Spleen (tissue), 7 donors: ENCODE results near the gene TMEM270.

ENCODE experiments used
- CTCF ChIP-seq, 11 experiments: fragments of 200-600 bp in 7 of 11; fragments of 450-650 bp in 4 of 11; sonication (generic) in 4 of 11; IDR thresholded peaks in 8 of 11; conservative IDR thresholded peaks in 3 of 11; 1 replicate in 7 of 11; 2 replicates in 4 of 11; pipeline versions ENCODE4 v1.4.0 to v1.8.0; 2016 to 2021; ENCODE audit warnings: antibody characterized with exemption in 11 of 11, inconsistent platforms in 4 of 11, mild to moderate bottlenecking in 1 of 11
- POLR2A ChIP-seq, 3 donors: fragments of 450-650 bp; IDR thresholded peaks; one replicate each; pipeline ENCODE4 v1.5.1; 2017; ENCODE audit warnings: antibody characterized with exemption in 3 of 3, mild to moderate bottlenecking in 1 of 3
- donor health status: DM: no; HTN: no; CAD: no; lungs with moderate emphysema.
- donor health status: DM: no; HTN: no; CAD: no.
- donor health status: DM: no; HTN: no; CAD: no.

GRCh38 chr7:73879977-73880681, 19.2 kb downstream of the TMEM270 start:
- TF ChIP-seq CTCF (IDR thresholded peaks at IDR 0.05 in 8 of 11, conservative IDR thresholded peaks at IDR 0.05 in 3 of 11), result peak in 1 of 11 experiments; percentile 6
- no peak for TF ChIP-seq POLR2A (IDR thresholded peaks at IDR 0.05)
